HG03342 (cell line): ENCODE results near the gene CDH11.

Experiments
- ATAC-seq: cut with Tn5 transposase; IDR thresholded peaks from one replicate; pipeline ENCODE4 v1.9.1; 2021; ENCODE audit warnings: mild to moderate bottlenecking, moderate library complexity; ENCODE audit not compliant: unreplicated experiment

Gene CDH11

DNA sequence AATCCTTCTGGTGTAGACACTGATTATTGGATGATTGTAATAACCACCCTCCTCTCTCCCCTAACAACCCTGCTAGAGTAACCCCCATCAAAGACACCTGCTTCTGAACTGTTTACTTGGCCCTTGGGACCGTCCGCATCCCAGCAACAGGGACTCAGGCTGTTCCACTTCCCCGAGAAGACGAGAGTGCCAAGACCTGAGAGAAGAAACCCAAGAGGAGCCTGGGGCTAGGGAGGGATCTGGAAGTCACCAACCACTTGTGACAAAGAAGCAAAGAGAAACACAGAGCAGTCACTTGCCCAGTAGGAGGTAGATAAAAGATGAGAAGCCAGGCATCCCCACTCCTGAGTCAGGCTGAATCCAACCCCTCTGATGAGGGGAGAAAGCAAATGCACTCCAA, 84.3 kb downstream of the CDH11 start:
- no peak for ATAC-seq

- no peak for ATAC-seq
Observed at GRCh38 chr16:65034915-65035314, 86.9 kb downstream of the CDH11 start.

- no peak for ATAC-seq
Observed at GRCh38 chr16:65032387-65032786, 89.5 kb downstream of the CDH11 start.

DNA sequence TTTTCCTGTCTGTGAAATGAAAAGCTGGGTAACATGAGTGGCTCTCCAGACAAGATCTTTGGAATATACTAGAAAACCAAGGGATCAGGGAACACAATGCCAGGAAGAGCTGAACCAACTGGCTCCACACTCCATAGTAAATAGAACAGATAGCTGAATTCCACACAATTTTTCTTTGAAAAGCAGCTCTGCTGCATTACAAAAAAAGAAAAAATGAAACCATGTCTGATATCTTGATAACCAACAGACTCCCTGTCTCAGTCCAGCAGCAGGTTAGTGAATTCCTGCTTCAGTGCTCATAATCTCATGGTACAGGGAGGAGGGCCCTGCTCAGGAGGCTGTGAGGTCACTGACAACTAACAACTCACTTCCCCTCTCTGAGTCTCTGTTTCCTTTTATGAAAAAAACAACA, 97.1 kb downstream of the CDH11 start:
- no peak for ATAC-seq

- no peak for ATAC-seq
Observed at GRCh38 chr16:65023802-65024201, 98.1 kb downstream of the CDH11 start.

DNA sequence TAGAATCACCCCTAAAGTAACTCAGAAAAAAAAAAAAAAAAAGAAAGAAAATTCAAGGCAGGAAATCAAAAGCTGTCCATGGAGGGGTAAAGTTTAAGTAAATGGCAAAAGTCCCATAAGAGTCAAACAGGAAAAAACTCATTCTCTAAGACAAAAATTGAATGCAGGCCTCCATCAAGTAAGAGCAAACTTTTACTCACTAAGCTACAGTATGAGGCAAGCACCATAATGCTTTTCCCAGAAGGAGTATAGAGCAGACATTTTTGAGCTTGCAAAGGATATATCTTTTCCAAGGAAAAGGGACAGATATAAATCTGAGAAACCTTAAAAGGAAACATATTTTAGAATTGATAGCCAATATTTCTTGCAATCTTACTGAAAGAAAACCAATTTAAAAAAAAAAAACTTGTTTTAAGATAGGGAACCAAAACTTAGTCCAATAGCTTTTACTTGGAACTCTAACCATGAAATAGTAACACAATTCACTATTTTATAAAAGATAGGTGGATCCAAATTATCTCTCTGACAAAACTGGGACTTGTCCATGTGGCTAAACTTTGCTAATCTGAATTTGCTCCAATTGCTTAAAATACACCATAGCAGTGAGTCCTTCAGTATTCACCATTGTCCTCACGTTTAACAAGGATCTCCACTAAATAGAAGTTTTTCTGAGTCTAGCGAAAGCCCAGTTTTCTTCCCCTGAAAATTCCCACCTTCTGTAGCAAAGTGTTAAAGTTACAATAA, 99.8 kb downstream of the CDH11 start:
- ATAC-seq: no peak

GRCh38 chr16:65016754-65017153, 105.1 kb downstream of the CDH11 start:
- no peak for ATAC-seq

- no peak for ATAC-seq
Observed at GRCh38 chr16:65015599-65015998, 106.3 kb downstream of the CDH11 start.

GRCh38 chr16:65012357-65012756, 109.5 kb downstream of the CDH11 start:
- no peak for ATAC-seq

- ATAC-seq: no peak
Observed at GRCh38 chr16:65010125-65010524, 111.7 kb downstream of the CDH11 start.

- ATAC-seq: no peak
Observed at GRCh38 chr16:65005696-65006095, 116.2 kb downstream of the CDH11 start.

DNA sequence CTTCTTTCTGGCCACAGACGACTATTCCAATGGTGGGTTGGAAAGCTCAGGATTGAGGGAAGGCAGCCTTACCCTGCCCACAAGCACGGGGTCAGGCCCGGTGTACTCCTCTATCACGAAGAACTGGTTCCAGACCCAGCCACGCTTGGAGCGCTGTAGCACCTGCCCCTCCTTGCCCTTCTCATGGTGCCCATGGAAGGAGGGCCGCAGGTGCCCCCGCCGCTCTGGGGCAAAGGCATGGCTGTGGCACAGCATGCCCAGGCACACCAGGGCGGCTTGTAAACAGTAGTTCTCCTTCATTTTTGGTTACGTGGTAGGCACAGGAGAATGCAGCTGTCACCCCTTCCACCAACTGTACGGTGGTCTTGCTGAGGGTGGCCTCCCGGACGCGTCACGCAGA, 117.3 kb downstream of the CDH11 start:
- no peak for ATAC-seq

- ATAC-seq: no peak
Observed at GRCh38 chr16:65003621-65004020, 118.2 kb downstream of the CDH11 start.

GRCh38 chr16:65002265-65002664, 119.6 kb downstream of the CDH11 start:
- ATAC-seq: no peak

DNA sequence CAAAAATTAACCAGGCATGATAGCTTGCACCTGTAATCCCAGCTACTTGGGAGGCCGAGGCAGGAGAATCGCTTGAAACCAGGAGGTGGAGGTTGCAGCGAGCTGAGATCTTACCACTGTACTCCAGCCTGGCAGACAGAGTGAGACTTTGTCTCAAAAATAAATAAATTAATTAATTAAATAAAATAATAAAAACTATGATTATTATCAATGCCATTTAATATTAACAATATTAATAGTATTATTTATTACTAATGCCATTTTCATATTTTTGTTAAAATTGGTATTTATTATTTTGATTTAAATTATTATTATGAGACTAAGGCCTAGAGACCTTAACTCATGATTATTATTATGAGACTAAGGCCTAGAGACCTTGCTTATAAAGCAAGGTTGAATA, 121.2 kb downstream of the CDH11 start:
- no peak for ATAC-seq

- no peak for ATAC-seq
Observed at GRCh38 chr16:64997751-64998150, 124.1 kb downstream of the CDH11 start.

- no peak for ATAC-seq
Observed at GRCh38 chr16:64997121-64997520, 124.7 kb downstream of the CDH11 start.

GRCh38 chr16:64996641-64997040, 125.2 kb downstream of the CDH11 start:
- no peak for ATAC-seq

DNA sequence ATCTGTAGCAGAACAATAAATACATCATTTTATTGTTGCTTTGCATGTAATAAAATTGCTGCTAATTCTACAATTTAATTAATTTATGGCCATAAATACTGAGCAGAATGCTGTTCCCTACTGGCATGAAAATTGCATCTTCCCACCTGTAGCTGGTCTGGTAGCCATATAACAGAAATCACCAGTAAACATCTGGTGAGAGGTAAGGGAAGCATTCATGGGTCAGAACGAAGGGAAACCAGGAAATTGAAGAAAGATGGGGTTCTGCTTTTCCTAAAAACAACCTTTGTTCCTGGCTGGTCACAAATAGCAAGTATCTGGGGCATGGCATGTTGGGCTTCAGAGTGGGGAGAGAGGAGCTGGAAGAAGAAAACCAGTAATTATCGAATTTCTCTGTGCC, 128.4 kb downstream of the CDH11 start:
- ATAC-seq: no peak

- no peak for ATAC-seq
Observed at GRCh38 chr16:64991001-64991400, 130.9 kb downstream of the CDH11 start.

DNA sequence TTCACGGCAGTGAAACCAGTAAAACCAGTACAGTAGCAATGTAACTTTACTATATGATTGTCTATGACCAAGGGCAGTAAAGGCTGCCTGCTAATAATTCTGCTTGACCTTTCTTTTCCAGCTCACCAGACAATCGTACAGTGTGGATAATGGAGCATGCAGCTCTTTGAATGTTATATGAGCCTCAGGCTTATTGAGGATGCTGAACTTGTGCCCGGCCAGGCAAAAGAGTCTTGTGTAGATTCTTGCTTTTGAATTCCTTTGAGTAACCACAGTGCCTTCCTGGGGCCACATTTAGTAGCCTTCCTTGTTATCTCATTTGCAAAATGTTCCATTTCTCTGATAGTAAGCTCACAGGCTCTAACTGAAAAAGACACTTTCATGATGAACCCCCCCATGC, 131.8 kb downstream of the CDH11 start:
- ATAC-seq: no peak

GRCh38 chr16:64989050-64989449, 132.8 kb downstream of the CDH11 start:
- ATAC-seq: no peak

DNA sequence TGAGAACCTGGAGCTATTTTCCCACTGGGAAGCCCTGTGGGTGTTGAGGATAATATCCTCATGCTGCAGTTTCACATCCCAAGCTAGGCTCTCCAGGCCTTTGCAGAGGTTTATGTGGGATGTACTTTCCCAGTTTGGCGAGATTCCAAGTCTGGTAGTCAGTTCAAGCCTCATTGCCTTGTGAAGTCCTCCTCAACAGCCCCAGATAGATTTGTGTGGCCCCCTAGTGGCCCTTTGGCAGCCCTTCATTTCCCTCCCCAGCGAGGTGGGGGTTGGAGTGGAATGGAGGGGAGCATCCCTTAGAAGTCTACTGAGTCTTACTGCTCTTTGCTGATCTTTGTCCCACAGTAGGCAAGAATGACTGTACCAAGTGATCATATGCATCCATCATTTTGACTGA, 137.9 kb downstream of the CDH11 start:
- ATAC-seq: no peak
